GM12865 (cell line): ENCODE measurements around the gene PNKD.

Source experiments
- DNase-seq: peaks from one replicate; pipeline ENCODE4 v3.0.0; 2010; ENCODE audit warnings: low read depth
- H3K4me3 ChIP-seq: 2 replicates; pipeline ENCODE4 v1.5.1; 2011; ENCODE audit warnings: mild to moderate bottlenecking, low read depth, low read length, control low read depth
- TF ChIP-seq, protein P1 (sequence below): IDR thresholded peaks from 2 replicates; pipeline ENCODE4 v1.5.1; 2011; ENCODE audit warnings: low read length, control low read depth, low read depth, inconsistent platforms; ENCODE audit not compliant: insufficient read depth; ENCODE audit errors: missing control alignments

Gene PNKD

GRCh38 chr2:218360453-218360852, 90.1 kb downstream of the PNKD start:
- no peak for DNase-seq
- TF ChIP-seq, protein P1, sequence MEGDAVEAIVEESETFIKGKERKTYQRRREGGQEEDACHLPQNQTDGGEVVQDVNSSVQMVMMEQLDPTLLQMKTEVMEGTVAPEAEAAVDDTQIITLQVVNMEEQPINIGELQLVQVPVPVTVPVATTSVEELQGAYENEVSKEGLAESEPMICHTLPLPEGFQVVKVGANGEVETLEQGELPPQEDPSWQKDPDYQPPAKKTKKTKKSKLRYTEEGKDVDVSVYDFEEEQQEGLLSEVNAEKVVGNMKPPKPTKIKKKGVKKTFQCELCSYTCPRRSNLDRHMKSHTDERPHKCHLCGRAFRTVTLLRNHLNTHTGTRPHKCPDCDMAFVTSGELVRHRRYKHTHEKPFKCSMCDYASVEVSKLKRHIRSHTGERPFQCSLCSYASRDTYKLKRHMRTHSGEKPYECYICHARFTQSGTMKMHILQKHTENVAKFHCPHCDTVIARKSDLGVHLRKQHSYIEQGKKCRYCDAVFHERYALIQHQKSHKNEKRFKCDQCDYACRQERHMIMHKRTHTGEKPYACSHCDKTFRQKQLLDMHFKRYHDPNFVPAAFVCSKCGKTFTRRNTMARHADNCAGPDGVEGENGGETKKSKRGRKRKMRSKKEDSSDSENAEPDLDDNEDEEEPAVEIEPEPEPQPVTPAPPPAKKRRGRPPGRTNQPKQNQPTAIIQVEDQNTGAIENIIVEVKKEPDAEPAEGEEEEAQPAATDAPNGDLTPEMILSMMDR = no peak
- H3K4me3 ChIP-seq = no peak overlapping the region

DNA sequence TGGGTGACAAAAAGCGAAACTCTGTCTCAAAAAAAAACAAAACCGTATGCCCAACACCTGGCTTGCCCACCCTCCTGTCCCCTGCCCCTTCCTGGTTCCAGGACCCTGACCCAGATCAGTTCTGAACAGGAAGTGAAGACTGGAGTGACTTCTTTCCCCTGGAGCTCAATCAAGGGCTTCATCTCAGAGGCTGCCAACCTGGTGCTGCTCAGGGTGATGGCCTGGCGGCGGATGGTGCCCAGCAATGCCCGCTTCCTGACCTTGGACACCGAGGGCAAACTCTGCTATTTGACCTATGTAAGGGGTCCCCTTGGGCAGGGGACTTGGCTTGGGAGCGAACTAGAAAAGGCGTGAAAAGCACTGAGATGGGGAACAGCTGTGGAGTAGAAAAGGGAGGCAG, 92.3 kb downstream of the PNKD start:
- no peak overlapping the region for H3K4me3 ChIP-seq
- DNase-seq = peak; percentile 51
- TF ChIP-seq, protein P1 = no peak

DNA sequence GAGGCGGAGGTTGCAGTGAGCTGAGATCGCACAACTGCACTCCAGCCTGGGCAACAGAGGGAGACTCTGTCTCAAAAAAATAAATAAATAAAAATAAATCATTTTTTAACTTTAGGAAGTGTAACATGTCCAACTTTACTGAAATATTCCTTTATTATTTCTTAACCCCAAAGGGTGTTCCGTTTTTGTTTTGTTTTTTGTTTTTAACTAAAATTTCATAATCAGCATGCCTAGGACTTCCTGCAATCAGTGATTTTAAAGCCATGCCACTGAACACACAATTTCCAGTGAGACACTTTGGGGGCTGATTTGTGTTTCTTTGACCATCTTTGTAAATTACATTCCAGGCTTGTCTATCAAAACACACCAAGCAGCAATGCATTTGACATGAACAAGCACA, 93.4 kb downstream of the PNKD start:
- TF ChIP-seq, protein P1 = no peak
- no peak for DNase-seq
- no peak overlapping the region for H3K4me3 ChIP-seq

GRCh38 chr2:218364196-218364595, 93.9 kb downstream of the PNKD start:
- DNase-seq = no peak
- TF ChIP-seq, protein P1 = no peak
- H3K4me3 ChIP-seq = no peak overlapping the region

DNA sequence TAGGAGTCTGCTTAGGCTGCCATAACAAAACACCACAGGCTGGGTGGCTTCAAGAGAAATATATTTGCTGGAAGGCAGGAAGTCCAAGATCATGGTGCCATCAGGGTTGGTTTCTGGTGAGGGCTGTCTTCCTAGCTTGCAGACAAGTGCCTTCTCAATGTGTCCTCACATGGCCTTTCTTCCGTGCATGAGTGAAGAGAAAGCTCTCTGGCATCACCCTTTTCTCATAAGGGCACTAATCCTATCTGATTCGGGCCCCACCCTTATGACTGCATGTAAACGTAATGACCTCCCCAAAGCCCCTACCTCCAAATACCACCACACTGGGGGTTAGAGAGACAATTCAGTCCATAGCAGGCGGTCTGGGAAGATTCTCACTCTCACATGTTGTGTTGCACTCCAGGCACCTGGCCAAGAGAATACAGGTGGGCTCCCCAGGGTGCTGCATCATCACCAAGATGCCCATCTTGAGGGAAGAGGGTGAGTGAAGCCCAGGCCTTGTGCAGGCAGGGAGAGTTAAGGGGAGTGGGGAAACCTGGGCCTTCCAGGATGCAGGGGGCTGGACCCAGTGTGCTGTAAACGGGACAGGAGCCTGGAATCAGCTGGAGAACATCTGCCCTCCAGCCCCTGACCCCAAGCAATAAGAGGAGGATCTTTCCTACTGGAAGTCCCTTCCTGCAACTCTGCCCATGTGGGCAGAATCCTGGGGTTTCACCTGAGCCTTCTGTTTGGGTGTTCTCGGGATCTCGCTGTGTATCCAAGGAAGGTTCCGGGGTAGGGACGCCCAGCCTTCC, 96.5 kb downstream of the PNKD start:
- no peak for DNase-seq
- TF ChIP-seq, protein P1 = no peak
- H3K4me3 ChIP-seq = peak overlapping the region; percentile 72

DNA sequence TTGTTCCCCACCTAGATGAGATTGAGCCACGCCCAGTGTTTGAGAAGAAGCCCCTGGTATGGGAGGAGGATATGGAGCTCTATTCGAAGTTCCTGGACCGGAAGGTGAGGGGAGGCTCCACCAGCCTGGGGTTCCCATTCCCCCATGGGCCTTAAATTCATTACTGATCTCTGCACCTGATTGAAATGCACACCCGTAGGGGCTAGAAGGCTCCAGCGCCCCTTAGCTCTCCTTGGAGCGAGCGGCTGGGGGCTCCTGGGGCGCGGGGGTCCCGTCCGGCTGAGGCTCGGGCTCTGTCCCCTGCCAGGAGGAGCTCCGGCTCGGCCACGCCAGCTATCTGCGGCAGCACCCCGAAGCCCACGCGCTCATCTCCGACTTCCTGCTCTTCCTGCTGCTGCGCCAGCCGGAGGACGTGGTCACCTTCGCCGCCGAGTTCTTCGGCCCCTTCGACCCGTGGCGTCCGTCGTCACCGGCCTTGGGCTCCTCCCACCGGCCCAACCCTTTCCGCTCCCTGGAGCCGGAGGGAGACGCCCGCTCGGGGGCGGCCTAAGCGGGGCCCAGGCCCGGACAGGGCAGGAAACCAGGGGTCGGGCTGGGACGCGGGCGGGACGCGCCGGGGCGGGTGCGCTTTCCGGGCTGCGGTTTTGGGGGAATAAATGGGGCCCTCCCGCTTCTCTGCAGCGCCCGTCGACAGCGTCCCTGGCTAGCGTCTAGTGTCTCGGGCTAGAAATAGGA, 97.3 kb downstream of the PNKD start:
- DNase-seq = peak; percentile 93
- TF ChIP-seq, protein P1 = no peak
- peak overlapping the region; percentile 72 for H3K4me3 ChIP-seq
